Uterus (tissue), 4 donors: ENCODE results near the gene PYGL. TPM values are rescaled to one million over a fixed set of nuclear protein-coding genes. Genes with fewer than 3 reads are reported as not detected.

ENCODE experiments used
- DNase-seq, 2 donors: peaks; one replicate each; pipeline ENCODE4 v3.0.0-alpha.2; 2019 to 2020
- H3K27ac ChIP-seq, 2 donors: fragments of 200-600 bp; sonication (generic); 1 replicate in 1 of 2; 2 replicates in 1 of 2; pipeline ENCODE4 v1.5.1; 2016 to 2018
- H3K27me3 ChIP-seq, 2 donors: fragments of 200-600 bp; sonication (generic); one replicate each; pipeline ENCODE4 v1.5.1; 2018 to 2019; ENCODE audit warnings: control low read depth in 1 of 2
- H3K36me3 ChIP-seq, 2 donors: fragments of 200-600 bp; sonication (generic); one replicate each; pipeline ENCODE4 v1.5.1; 2019; ENCODE audit warnings: control low read depth in 1 of 2
- H3K4me1 ChIP-seq, 2 donors: fragments of 200-600 bp; sonication (generic); one replicate each; pipeline ENCODE4 v1.5.1; 2018 to 2019; ENCODE audit warnings: control low read depth in 1 of 2
- H3K4me3 ChIP-seq, 2 donors: fragments of 200-600 bp; sonication (generic); 1 replicate in 1 of 2; 2 replicates in 1 of 2; pipeline ENCODE4 v1.5.1; 2018 to 2019; ENCODE audit warnings: mild to moderate bottlenecking in 1 of 2
- H3K9me3 ChIP-seq, 2 donors: fragments of 200-600 bp; sonication (generic); one replicate each; pipeline ENCODE4 v1.5.1; 2019; ENCODE audit warnings: control low read depth in 1 of 2
- CTCF ChIP-seq, 4 experiments: fragments of 200-600 bp in 2 of 4; fragments of 450-650 bp in 2 of 4; sonication (generic) in 2 of 4; IDR thresholded peaks; one replicate each; pipeline ENCODE4 v1.5.1; 2016 to 2019; ENCODE audit warnings: antibody characterized with exemption in 4 of 4, mild to moderate bottlenecking in 2 of 4, moderate library complexity in 1 of 4
- POLR2A ChIP-seq, 2 donors: fragments of 450-650 bp; IDR thresholded peaks; one replicate each; pipeline ENCODE4 v1.6.1; 2016; ENCODE audit warnings: antibody characterized with exemption in 2 of 2, mild to moderate bottlenecking in 1 of 2, moderate library complexity in 1 of 2
- intact Hi-C: fragments of 100-400 bp; cut with DNase I; formaldehyde crosslinking; loops from one replicate; pipeline ENCODE4 v1.15.1; 2023; ENCODE audit warnings: low total_unique reads
- total RNA-seq, 4 donors: library from RNA; depleted of rRNA in 3 of 4; stranded (reverse); fragments of >200 nt in 3 of 4; gene quantifications; one replicate each; pipeline versions ENCODE4 v1.1.0 to v1.2.4, GENCODE V29; 2014 to 2023
- donor health status: DM: yes; HTN: yes; CAD: no.

Gene PYGL
- total RNA-seq, 4 donors from 2014 or later: 15.4 to 62.4 (median 35.2) TPM

DNA sequence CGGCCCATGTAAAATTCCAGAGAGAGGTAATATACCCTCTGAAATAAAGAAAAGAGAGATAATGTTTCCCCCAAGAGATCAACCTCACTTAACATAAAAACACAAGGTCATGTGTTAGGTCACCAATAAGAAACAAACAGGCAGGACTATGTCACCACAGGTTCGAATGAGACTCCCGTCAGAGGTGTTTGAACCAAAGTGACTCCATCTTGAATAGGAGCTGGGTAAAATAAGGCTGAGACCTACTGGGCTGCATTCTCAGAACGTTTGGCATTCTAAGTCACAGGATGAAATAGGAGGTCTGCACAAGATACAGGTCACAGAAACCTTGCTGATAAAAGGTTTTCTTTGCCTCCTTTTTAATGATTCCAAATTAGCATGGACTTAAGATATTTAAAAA, 6.5 kb downstream of the PYGL start:
- no peaks in the 10 kb centered on the region for H3K36me3 ChIP-seq
- no peak for TF ChIP-seq CTCF (IDR thresholded peaks at IDR 0.05)
- no peak for TF ChIP-seq POLR2A (IDR thresholded peaks at IDR 0.05)
- intact Hi-C loops: no loop called here
- H3K4me3 ChIP-seq: no peak overlapping the region
- no peaks in the 10 kb centered on the region for H3K4me1 ChIP-seq
- H3K27me3 ChIP-seq: no peaks in the 10 kb centered on the region
- DNase-seq: no peak
- no peaks in the 10 kb centered on the region for H3K9me3 ChIP-seq
- no peak overlapping the region for H3K27ac ChIP-seq

- Histone ChIP-seq H3K27me3 (no peaks in the 10 kb centered on the region), H3K27ac (no peak overlapping the region), H3K4me3 (no peak overlapping the region), H3K4me1 (no peaks in the 10 kb centered on the region), H3K9me3 (no peaks in the 10 kb centered on the region), H3K36me3 (no peaks in the 10 kb centered on the region)
- intact Hi-C loops: no loop called here
- no peak for DNase-seq
- no peak for TF ChIP-seq POLR2A (IDR thresholded peaks at IDR 0.05)
These were observed 7.0 kb downstream of the PYGL start for GRCh38 chr14:50937325-50937724.

GRCh38 chr14:50936882-50937281, 7.4 kb downstream of the PYGL start:
- Histone ChIP-seq H3K36me3 (no peaks in the 10 kb centered on the region), H3K4me3 (no peak overlapping the region), H3K27me3 (no peaks in the 10 kb centered on the region), H3K4me1 (no peaks in the 10 kb centered on the region), H3K9me3 (no peaks in the 10 kb centered on the region), H3K27ac (no peak overlapping the region)
- TF ChIP-seq POLR2A (IDR thresholded peaks at IDR 0.05) (no peak), CTCF (IDR thresholded peaks at IDR 0.05) (no peak)
- no peak for DNase-seq
- intact Hi-C loops: no loop called here

- Histone ChIP-seq H3K9me3 (no peaks in the 10 kb centered on the region), H3K36me3 (no peaks in the 10 kb centered on the region), H3K27ac (no peak overlapping the region), H3K4me3 (no peak overlapping the region), H3K4me1 (no peaks in the 10 kb centered on the region), H3K27me3 (no peaks in the 10 kb centered on the region)
- TF ChIP-seq CTCF (IDR thresholded peaks at IDR 0.05): no peak
- no peak for TF ChIP-seq POLR2A (IDR thresholded peaks at IDR 0.05)
- DNase-seq: no peak
- intact Hi-C loops: no loop called here
These were observed 8.3 kb downstream of the PYGL start for GRCh38 chr14:50936016-50936340.

DNA sequence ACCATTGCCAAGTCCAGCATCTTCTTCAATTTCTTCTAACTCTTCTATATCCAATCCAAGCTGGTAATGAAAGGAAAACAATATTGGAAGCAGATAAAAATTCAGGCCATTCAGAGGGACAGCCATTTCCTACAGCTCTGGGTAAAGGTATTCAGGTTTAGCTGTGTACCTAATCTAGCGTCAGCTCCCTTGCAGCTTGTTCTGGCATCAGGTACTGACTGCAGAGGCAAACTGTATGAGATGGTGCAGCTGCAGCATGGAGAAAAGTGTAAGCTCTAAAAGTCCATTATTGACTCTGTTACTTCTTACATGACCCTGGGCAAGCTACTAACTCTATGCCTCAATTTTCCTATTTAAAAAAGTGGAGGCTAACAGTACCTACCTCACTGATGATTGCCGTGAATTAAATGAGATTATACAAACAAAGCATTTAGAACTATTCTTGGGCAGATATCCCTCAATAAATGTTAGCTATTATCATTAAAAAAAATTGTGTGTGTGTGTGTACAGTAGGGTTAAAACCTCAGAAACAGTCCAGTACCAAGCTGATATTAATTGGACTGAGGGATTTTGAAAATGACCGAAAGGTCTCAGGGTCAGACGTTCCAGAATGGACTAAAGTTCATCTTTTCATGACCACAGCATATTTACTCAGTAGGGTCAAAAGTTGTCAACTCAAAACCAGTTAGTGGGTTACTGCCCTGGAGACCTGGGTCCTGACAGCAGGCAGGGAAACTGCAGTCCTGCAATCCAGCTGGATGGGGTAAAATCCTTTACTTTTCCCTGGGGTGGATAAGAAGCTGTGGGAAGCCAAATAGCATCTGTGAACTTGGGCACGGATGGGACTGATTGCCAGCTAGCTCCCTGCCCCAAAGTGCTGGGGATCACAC, 8.9 kb downstream of the PYGL start:
- no peak for DNase-seq
- Histone ChIP-seq H3K9me3 (no peaks in the 10 kb centered on the region), H3K27ac (no peak overlapping the region), H3K27me3 (no peaks in the 10 kb centered on the region), H3K36me3 (no peaks in the 10 kb centered on the region), H3K4me1 (no peaks in the 10 kb centered on the region), H3K4me3 (no peak overlapping the region)
- intact Hi-C loops: no loop called here
- TF ChIP-seq POLR2A (IDR thresholded peaks at IDR 0.05) (no peak), CTCF (IDR thresholded peaks at IDR 0.05) (no peak)
